Measurements from ENCODE around the gene PTCRA.
"Not testable (repeated sequence)": the region's sequence is repeated elsewhere in the genome, so short reads cannot be mapped to it uniquely, and the experiment has no call there.

PTCRA gene

DNA sequence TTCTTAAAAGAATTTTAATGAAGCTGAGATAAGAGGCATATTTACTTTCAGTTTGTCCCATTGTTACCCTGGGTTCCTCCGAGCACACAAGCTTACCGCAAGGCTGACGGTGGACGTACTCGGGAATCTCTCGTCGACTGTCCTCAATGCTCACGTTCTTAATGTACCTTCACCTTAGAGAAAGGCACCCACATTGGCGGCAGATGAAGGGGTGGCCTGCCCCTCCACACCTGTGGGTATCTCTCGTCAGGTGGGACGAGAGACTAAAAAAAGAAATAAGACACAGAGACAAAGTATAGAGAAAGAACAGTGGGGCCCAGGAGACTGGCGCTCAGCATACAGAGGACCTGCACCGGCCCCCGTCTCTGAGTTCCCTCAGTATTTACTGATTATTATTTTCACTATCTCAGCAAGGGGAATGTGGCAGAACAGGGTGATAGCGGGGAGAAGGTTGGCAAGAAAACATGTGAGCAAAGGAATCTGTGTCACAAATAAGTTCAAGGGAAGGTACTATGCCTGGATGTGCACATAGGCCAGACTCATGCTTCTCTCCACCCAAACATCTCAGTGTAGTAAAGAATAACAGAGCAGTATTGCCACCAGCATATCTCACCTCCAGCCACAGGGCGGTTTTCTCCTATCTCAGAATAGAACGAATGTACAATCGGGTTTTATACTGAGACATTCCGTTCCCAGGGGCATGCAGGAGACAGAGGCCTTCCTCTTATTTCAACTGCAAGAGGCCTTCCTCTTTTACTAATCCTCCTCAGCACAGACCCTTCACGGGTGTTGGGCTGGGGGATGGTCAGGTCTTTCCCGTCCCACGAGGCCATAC is 13.2 kb upstream of the PTCRA start:
- not testable (repeated sequence) for DNase-seq (ENCODE audit: low spot score)

DNA sequence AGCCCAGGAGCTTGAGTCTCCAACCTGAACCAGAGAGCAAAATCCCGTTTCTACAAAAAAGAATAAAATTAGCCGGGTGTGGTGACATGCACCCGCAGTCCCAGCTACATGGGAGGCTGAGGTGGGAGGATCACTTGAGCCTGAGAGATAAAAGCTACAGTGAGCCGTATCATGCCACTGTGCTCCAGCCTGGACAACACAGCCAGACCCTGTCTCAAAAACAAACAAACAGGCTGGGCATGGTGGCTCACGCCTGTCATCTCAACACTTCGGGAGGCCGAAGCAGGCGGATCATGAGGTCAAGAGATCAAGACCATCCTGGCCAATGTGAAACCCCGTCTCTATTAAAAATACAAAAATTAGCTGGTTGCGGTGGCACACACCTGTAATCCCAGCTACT is 11.4 kb upstream of the PTCRA start:
- no peak for DNase-seq (ENCODE audit: low spot score)

DNA sequence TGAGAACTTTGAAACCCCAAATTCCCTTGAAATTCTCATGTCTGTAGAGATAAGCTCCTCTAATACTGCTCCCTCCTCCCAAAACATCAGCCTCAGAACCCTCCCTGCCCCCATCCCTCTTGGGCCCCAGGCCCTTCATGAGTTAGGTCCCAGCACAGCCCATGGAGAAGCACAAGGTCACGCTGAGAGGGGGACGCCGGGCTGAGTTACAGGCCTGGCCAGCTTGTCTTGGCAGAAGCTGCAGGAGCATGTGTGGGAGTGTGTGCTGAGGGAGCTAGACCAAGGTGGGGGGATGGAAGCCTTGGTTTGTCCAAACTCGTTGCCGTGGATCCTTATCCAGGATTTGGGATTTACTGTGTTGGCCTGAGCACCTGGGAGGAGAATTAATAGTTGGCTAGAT is 8.5 kb upstream of the PTCRA start:
- no peak for DNase-seq (ENCODE audit: low spot score)

DNA sequence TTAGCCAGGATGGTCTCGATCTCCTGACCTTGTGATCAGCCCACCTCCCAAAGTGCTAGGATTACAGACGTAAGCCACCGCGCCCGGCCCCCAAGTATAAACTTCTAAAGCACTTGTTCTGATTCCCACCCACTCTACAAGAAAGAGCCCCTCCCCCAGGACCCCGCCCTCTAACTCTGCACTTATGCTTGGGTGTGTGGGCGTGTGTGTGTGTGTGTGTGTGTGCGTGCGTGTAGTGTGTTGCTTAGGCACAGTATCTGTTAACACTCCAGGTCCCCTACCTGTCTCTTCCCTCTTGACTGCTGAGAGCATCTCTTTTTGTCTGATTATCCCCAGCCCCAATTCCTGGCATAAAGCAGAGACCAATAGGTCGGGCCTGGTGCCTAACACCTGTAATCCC is 6.0 kb upstream of the PTCRA start:
- no peak for DNase-seq (ENCODE audit: low spot score)

DNA sequence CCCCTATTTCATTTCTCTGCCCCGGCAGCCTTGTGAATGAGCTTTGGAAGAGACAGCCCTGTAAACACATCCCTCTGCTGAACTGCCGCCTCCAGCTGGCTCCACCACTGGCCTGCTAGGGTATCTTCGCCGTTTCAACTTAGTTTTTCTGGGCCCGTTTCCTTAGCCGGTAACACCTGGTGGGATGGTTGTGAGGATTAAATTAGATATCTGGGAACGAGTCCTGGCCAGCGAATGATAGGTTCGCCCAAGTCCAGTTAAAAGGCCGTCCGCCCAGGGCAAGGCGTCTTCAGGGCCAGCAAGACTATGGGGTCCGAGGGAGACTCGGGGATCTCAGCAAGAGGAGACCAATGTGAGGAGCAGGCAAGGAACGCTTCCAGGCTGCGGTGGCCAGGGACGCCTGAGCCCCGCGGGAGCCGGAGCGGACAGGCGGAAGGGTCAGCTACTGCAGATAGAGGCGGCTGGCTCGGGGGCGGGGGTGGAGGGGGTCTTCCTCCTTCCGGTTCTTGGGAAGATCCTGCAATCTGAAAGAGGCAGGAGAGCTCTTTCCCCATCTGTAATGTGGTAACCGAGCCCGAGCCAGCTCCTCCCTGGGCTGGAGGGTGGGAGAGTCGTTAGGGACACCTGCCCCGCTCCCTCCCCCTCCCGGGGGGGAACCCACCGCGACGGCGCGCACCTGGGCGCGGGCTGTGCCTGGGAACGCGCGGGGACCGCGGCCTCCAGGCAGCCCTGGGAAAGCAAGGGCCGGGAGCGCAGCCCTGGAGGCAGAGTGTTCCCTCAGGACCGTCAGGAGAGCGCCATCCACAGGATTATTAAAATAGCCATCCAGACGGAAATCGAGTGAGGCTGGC is 4.5 kb upstream of the PTCRA start:
- DNase-seq (ENCODE audit: low spot score) = peak; percentile 82

DNA sequence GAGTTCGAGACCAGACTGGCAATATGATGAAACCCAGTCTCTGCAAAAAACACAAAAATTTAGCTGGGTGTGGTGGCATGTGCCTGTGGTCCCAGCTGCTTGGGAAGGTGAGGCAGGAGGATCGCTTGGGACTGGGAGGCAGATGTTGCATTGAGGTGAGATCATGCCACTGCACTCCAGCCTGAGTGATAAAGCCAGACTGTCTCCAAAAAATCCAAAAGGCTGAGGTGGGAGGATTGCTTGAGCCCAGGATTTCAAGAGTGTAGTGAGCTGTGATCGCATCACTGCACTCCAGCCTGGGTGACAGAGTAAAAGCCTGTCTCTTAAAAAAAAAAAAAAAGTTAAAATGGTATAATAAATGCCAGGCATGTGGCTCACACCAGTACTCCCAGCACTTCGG is 1.3 kb upstream of the PTCRA start:
- no peak for DNase-seq (ENCODE audit: low spot score)

DNA sequence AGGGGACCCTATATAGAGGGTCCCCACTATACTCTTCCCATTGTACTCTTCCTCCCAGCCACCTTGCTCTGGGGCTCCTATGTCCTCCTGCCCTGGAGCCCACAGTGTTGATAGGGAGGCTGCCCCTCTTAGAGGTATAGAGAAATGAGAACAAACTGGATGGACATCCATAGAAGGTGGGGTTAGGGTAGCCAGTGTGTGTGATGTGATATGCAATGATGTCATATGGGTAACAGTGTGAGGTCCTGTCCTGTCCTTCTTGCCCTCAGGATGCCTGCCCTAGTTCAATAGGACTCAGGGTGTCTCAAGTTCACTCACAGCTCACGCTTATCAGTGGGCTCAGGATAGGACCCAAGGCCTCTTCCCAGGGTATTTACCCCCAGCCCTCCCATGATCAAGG is 435 bp downstream of the PTCRA start:
- DNase-seq (ENCODE audit: low spot score) = no peak

DNA sequence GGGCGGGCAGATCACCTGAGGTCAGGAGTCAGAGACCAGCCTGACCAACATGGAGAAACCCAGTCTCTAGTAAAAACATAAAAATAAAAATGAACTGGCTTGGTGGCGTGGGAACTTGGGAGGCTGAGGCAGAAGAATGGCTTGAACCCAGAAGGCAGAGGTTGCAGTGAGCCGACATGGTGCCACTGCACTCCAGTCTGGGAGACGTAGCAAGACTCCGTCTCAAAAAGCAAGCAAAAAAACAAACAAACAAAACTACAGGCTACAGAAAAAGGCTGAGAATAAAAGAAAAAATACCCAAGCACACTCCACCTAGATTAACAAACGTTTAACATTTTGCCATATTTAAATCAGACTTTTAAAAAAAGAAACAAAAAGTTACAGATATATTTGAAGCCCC is 5.9 kb downstream of the PTCRA start:
- no peak for DNase-seq (ENCODE audit: low spot score)

DNA sequence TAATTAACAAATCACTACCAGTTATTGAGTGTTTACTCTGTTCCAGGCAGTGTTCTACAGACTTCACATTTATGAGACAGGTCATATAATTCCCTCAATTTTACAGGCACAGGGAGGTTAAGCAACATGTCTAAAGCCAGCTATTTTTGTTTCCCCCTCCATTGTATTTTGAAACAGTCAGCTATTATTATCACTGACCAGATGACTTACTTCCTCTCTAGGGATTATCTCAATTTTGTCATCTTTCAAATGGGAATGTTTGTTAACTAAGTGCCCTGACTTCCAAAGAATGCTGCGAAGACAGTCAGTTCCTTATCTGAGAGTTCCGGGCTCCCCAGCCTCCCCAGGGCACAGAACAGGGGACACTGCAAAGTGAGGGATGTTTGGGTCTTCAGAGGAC is 7.8 kb downstream of the PTCRA start:
- no peak for DNase-seq (ENCODE audit: low spot score)

DNA sequence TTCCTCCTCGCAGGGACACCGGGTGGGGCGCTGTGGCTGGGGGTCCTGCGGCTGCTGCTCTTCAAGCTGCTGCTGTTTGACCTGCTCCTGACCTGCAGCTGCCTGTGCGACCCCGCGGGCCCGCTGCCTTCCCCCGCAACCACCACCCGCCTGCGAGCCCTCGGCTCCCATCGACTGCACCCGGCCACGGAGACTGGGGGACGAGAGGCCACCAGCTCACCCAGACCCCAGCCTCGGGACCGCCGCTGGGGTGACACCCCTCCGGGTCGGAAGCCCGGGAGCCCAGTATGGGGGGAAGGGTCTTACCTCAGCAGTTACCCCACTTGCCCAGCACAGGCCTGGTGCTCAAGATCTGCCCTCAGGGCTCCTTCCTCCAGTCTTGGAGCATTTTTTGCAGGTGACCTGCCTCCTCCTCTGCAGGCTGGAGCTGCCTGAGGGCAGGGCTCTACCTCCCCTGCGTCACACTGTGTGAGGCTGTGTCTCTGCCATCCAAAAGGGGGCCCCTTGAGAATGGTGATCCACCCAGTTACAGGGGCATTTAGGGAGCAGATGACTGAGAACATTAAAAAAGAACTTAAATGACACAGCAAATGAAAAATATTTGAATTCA is 9.5 kb downstream of the PTCRA start:
- no peak for DNase-seq (ENCODE audit: low spot score)

DNA sequence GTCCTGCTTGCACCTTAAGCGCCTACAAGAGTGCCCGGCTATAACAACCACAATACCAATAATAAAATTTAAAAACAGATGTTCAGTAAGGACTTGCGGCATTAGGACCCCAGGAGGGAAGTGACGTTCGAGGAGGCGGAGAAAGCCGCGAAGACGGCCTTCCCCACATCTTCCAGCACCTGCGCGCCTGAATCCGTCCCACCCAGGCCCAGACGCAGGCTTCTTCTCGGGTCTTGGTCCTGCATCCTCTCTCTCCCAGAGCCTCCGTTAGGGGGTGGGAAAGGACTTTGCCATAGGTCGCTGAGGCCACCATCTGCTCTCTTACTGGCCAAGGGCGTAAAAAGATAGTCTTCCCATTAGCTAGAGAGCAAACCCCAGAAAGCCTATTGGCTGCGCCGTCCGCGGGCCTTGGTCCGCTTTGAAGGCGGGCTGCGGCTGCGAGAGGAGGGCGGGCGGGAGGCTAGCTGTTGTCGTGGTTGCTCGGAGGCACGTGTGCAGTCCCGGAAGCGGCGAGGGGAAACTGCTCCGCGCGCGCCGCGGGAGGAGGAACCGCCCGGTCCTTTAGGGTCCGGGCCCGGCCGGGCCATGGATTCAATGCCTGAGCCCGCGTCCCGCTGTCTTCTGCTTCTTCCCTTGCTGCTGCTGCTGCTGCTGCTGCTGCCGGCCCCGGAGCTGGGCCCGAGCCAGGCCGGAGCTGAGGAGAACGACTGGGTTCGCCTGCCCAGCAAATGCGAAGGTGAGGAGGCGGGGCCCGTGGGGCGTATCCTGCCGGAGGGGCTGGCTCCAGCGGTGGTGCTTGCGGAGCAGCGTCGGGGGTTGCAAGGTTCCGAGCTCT is 13.3 kb downstream of the PTCRA start, which contains the start of gene CNPY3:
Gene CNPY3, plus strand, starts transcription at position 495 of the 835 bp plus-strand sequence. Its CDS starts 91 bp downstream, at position 586.
- DNase-seq (ENCODE audit: low spot score) = peak; percentile 97

DNA sequence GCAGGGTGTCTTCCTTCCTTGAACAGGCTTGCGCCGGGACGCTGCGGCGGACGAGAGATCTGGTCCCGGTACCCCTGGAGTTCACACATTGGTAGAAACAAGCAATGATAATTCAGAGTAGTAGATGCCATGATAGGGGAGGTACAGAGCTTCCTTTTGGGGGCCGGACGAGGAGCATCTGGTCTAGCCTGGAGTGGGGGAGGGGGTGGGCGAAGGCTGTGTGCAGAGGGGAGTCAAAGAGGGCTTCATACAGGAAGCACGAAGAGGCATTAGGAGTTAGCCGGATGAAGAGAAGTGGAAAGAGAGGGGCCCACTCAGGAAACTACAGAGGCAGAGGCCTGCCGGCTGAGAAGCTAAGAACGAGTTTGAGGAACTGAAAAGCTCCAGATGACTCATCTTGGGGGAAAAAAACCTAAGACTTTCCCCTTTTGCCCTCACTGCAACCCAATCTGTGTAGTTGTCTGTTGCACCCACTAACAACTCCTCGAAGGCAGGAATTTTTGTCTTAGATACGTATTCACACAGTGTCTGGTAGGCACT is 14.0 kb downstream of the PTCRA start:
- DNase-seq (ENCODE audit: low spot score) = no peak

DNA sequence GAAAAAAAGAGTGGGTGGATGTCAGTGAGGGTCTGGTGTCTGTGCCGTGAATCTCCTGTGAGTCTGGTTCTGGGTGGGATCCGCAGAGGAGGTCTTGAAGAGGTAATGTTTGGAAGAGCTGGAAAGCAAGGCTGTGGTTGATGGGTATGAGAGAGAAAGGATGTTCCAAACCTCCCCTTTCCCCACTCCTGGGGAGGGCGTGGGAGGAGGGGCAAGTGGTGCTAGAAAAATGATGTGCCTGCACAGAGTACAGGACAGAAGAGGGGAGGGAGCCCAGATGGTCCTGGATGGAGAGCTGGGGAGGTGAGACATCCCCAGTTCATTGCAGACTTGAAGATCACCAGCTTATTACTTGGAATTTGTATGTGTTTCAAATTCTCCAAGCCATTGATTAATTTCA is 16.6 kb downstream of the PTCRA start:
- no peak for DNase-seq (ENCODE audit: low spot score)

DNA sequence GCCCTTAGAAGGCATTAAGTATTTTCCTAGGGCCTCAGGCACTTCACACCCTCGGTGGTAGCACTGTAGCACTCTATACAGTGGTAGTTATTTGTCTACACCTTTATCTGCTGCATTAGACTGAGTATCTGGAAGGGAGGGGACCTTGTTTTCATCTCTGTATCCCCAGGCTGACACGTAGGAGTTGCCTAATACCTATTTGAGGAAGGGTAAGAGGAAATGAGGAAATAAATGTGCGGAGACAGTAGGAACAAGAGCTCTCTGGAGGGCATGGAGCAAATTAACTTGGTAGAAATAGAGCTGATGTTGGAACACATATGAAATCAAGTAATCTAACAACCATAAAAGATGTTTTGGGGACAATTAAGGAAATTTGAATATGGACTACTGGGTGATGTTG is 17.4 kb downstream of the PTCRA start:
- no peak for DNase-seq (ENCODE audit: low spot score)

DNA sequence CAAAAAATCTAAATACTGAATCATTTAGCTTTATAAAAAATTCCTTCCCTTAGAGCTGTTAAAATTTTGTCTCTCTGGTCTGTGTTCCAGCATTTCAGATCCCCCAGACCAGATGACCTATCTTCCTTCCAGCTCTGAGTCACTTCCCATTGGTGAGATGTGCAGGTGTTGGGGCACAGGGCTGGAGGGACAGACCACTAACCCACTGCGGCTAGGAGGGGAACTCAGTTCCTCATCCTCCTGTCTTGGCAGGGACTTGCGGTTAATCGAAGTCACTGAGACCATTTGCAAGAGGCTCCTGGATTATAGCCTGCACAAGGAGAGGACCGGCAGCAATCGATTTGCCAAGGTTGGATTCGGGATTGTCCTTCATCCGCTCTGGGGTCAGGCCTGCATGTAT is 19.5 kb downstream of the PTCRA start:
- DNase-seq (ENCODE audit: low spot score) = no peak

DNA sequence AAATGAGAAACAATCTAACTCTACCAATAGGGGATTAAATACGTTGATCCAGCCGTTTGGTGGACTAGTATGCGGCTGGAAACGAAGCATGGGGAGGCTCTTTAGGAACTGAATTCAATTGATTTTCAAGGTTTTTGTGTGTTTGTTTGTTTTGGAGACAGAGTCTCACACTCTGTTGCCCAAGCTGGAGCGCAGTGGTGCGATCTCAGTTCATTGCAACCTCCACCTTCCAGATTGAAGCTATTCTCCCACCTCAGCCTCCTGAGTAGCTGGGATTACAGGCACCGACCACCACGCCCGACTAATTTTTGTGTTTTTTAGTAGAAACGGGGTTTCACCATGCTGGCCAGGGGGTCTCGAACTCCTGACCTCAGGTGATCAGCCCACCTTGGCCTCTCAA is 20.5 kb downstream of the PTCRA start:
- no peak for DNase-seq (ENCODE audit: low spot score)

DNA sequence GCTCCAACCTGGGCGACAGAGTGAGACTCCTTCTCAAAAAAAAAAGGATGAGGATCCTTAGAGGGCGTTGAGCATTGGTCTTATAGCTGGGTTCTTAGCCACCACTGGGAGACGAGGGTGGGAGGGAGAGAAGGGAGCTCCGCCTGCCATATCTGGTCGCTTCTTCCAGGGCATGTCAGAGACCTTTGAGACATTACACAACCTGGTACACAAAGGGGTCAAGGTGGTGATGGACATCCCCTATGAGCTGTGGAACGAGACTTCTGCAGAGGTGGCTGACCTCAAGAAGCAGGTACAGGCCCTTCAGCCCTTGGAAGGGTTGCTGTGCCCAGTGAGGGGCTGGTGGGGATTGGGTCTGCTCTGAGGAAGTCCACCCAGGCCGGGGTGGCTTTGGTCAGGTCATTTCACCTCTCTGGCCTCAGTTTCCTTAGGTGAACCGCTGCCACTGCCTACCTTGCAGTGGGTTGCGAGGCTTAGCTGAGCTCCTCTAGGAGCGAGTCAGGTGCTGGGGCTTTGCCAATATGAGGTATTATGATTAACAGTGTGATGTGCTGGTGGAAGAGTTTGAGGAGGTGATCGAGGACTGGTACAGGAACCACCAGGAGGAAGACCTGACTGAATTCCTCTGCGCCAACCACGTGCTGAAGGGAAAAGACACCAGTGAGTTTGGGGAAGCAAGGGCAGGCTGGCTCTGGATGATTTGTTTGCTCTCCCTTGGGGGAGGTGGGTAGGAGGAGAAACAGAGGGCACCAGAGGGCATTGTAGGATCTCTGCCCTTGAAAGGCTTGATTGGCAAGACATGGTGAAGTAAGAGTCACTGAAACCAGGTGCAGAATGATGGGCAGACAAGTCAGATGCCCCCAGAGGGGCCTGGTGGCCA is 21.9 kb downstream of the PTCRA start:
- no peak for DNase-seq (ENCODE audit: low spot score)

DNA sequence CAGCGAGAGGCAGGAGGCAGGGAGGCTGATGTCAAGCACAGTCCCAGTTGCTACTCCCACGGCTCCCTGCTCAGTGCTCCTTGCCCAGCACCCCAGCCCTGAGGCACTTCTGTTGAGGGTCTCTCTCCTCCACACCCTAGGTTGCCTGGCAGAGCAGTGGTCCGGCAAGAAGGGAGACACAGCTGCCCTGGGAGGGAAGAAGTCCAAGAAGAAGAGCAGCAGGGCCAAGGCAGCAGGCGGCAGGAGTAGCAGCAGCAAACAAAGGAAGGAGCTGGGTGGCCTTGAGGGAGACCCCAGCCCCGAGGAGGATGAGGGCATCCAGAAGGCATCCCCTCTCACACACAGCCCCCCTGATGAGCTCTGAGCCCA is 22.6 kb downstream of the PTCRA start:
- no peak for DNase-seq (ENCODE audit: low spot score)

DNA sequence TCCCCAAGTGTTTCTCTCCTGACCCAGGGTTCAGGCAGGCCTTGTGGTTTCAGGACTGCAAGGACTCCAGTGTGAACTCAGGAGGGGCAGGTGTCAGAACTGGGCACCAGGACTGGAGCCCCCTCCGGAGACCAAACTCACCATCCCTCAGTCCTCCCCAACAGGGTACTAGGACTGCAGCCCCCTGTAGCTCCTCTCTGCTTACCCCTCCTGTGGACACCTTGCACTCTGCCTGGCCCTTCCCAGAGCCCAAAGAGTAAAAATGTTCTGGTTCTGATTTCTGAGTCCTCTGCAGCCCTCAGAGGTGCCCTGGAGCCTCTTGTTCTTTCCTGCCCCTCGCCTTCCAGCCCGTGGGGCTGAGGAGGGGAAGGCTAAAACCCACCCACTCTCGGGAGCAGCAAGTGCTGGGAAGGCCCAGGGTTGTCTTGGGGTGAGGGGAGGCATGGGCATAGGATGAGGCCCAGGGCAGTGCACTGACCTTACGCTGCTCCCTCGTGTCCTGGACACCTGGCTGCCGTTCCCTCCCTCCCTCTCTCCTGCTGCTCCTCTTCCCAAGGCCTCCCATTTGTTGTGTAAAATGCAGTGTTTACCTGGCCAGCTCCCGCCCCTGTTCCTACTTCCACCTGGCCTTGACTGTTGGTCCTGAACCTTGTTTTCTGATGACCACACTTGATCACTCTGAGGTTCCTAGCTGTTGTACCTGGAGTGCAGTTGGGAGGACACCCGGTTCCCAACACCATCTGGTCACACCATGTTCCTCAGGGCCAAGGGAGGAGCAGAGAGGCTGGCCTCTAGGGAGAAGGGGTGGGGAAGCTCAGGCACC is 23.3 kb downstream of the PTCRA start:
- no peak for DNase-seq (ENCODE audit: low spot score)

DNA sequence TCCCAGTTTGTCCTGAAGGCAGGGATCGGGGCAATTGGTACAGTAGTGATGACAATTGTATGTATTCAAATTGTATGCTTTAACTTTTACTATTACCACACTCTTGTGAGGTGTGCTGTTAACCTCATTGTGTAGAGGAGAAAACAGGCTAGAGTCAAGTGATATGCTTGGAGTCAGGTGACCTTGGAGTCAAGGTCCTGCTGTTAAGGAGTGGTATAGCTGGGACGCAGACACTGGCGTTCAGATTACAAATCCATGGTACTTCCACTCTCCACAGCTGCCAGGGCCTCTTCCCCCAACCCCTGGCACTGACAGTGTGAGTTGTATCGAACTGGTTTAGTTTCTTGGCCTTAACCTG is 23.9 kb downstream of the PTCRA start:
- DNase-seq (ENCODE audit: low spot score) = no peak

Data from ecto neural progenitor cell (in vitro differentiated cells).